ENCODE results near the gene SRSF1.

The SRSF1 gene

DNA sequence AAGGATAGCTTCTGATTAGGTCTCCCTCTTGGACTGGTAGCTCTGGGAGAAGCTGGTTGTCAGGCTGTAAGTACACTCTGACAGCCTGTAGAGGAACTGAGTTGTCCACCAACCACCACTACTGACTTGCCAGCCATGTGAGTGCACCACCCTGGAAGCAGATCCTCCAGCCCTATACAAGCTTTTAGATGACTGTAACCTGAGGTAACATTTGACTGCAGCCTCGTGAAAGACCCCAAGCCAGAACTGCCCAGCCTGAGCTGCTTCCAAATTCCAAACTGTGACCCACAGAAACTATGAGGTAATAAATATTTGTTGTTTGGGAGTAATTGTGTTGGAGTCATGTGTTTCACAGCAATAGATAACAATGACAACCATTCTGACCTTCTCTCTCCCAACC is 45.4 kb upstream of the SRSF1 start:
- no peak for DNase-seq (ENCODE audit: low spot score)
- H3K36me3 ChIP-seq (ENCODE audit: low read depth) = no peaks in the 10 kb centered on the region
- no peaks in the 10 kb centered on the region for H3K4me1 ChIP-seq (ENCODE audit: insufficient read depth, poor library complexity, severe bottlenecking)
- H3K27me3 ChIP-seq (ENCODE audit: insufficient read depth, poor library complexity, severe bottlenecking) = no peaks in the 10 kb centered on the region
- no peak overlapping the region for H3K4me3 ChIP-seq (ENCODE audit: severe bottlenecking)
- TF ChIP-seq, protein P1, sequence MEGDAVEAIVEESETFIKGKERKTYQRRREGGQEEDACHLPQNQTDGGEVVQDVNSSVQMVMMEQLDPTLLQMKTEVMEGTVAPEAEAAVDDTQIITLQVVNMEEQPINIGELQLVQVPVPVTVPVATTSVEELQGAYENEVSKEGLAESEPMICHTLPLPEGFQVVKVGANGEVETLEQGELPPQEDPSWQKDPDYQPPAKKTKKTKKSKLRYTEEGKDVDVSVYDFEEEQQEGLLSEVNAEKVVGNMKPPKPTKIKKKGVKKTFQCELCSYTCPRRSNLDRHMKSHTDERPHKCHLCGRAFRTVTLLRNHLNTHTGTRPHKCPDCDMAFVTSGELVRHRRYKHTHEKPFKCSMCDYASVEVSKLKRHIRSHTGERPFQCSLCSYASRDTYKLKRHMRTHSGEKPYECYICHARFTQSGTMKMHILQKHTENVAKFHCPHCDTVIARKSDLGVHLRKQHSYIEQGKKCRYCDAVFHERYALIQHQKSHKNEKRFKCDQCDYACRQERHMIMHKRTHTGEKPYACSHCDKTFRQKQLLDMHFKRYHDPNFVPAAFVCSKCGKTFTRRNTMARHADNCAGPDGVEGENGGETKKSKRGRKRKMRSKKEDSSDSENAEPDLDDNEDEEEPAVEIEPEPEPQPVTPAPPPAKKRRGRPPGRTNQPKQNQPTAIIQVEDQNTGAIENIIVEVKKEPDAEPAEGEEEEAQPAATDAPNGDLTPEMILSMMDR (IDR thresholded peaks at IDR 0.05; ENCODE audit: poor library complexity, severe bottlenecking) = no peak
- no peak overlapping the region for H3K27ac ChIP-seq (ENCODE audit: poor library complexity, severe bottlenecking)
- ATAC-seq (ENCODE audit: low read depth) = no peak
- H3K9me3 ChIP-seq (ENCODE audit: severe bottlenecking) = no peaks in the 10 kb centered on the region

DNA sequence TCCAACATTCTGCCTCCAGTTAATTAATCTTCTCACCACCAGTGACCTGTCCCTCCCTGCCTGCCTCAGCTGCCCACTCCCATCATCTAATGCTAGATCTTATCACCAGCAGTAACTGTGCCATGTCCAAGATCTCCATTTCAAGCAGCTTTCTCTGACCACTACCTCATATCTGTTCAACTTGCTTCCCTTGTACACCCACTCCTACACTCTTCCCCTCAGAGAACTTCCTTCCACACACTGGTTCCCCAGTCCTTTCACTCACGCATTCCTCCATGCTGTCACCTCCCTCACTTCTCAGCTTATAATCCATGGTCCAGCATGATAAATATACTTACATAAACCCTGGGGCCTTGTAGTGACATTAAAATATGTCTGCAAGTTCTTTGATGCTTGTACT is 44.4 kb upstream of the SRSF1 start:
- ATAC-seq (ENCODE audit: low read depth) = no peak
- TF ChIP-seq, protein P1 (IDR thresholded peaks at IDR 0.05; ENCODE audit: poor library complexity, severe bottlenecking) = no peak

DNA sequence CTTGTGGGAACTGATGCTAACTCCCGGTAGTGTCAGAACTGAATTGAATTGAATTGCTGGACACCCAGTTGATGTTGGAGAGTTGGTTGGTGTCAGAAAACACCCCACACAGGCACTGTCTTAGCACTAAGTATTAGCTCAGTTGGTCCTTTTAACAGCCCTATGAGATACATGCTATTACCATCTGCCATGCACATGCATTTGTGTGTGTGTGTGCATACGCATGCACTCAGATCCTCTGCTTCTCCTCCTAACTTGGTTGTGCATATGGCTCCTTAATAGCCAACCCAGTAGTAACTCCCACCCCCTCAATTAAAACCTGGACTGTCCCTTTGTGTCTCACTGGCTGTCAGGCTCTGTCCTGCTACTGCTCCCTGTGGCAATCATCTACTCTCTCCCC is 43.9 kb upstream of the SRSF1 start:
- H3K27ac ChIP-seq (ENCODE audit: poor library complexity, severe bottlenecking) = no peak overlapping the region
- H3K27me3 ChIP-seq (ENCODE audit: insufficient read depth, poor library complexity, severe bottlenecking) = no peaks in the 10 kb centered on the region
- H3K4me3 ChIP-seq (ENCODE audit: severe bottlenecking) = no peak overlapping the region
- no peaks in the 10 kb centered on the region for H3K36me3 ChIP-seq (ENCODE audit: low read depth)
- ATAC-seq (ENCODE audit: low read depth) = no peak
- TF ChIP-seq, protein P1 (IDR thresholded peaks at IDR 0.05; ENCODE audit: poor library complexity, severe bottlenecking) = no peak
- DNase-seq (ENCODE audit: low spot score) = no peak
- no peaks in the 10 kb centered on the region for H3K9me3 ChIP-seq (ENCODE audit: severe bottlenecking)
- H3K4me1 ChIP-seq (ENCODE audit: insufficient read depth, poor library complexity, severe bottlenecking) = no peaks in the 10 kb centered on the region

More for the DNA sequence above, 44.4 kb upstream of the SRSF1 start:
- H3K4me3 ChIP-seq (ENCODE audit: severe bottlenecking) = no peak overlapping the region
- H3K36me3 ChIP-seq (ENCODE audit: low read depth) = no peaks in the 10 kb centered on the region
- no peaks in the 10 kb centered on the region for H3K9me3 ChIP-seq (ENCODE audit: severe bottlenecking)
- H3K27ac ChIP-seq (ENCODE audit: poor library complexity, severe bottlenecking) = no peak overlapping the region
- no peak for DNase-seq (ENCODE audit: low spot score)
- no peaks in the 10 kb centered on the region for H3K27me3 ChIP-seq (ENCODE audit: insufficient read depth, poor library complexity, severe bottlenecking)
- no peaks in the 10 kb centered on the region for H3K4me1 ChIP-seq (ENCODE audit: insufficient read depth, poor library complexity, severe bottlenecking)

DNA sequence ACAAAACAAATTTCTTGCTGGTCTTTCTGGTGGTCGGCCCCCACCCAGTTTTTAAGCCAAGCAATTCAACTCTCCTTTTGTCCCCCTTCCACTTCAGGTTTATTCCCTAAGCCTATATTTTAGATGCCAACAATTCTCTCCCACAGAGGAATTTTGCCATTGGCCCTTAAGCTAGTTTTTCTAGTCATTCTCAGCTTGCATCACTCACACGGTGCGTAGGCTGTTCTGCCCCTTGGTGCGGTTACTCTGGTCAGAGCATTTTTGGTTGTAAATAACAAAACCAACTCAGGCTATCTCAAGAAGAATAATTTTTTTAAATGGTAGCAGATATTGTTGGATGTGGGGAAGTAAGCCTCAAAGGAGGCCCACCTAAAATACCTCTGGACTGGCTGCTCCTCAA is 42.5 kb upstream of the SRSF1 start:
- TF ChIP-seq, protein P1 (IDR thresholded peaks at IDR 0.05; ENCODE audit: poor library complexity, severe bottlenecking) = no peak
- H3K9me3 ChIP-seq (ENCODE audit: severe bottlenecking) = no peaks in the 10 kb centered on the region
- H3K4me1 ChIP-seq (ENCODE audit: insufficient read depth, poor library complexity, severe bottlenecking) = no peaks in the 10 kb centered on the region
- H3K27ac ChIP-seq (ENCODE audit: poor library complexity, severe bottlenecking) = no peak overlapping the region
- no peak for DNase-seq (ENCODE audit: low spot score)
- no peak for ATAC-seq (ENCODE audit: low read depth)
- H3K36me3 ChIP-seq (ENCODE audit: low read depth) = no peaks in the 10 kb centered on the region
- no peak overlapping the region for H3K4me3 ChIP-seq (ENCODE audit: severe bottlenecking)
- no peaks in the 10 kb centered on the region for H3K27me3 ChIP-seq (ENCODE audit: insufficient read depth, poor library complexity, severe bottlenecking)

DNA sequence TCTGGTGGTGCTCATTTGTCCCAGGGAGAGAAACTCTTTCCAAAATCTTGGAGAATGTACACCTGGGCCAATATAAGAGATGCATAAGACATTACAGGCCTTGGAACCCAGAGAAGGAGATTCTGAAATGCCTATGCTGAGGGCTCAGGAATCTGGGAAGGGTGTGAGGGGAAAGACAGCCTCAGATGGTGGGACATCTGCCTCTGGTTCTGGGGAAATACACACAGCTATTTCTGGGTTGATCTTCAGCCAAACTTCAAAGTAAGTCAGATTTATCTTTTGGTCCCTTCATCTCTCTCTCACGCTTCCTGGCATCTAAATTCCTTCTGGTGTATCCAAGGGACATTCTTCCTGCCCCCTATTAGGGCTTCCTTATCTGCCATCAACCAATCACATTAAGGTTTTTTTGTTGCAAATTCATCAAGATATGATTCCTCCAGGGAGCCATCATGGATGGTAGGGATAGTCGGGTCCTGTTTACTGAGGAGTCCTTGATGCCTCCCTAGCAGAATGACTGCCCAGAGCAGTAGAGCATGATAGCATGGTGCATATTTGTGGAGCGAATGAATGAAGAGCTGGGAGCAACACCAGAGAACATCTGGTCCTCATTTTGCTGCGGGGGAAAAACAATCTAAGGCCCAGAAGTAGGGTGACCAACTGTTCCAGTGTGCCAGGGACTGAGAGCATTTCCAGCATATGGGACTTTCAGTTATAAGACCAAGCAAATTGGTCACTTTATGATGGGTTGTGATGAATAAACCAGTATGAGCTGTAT is 40.5 kb upstream of the SRSF1 start:
- Histone ChIP-seq H3K9me3 (ENCODE audit: severe bottlenecking) (no peaks in the 10 kb centered on the region), H3K36me3 (ENCODE audit: low read depth) (no peaks in the 10 kb centered on the region), H3K4me1 (ENCODE audit: insufficient read depth, poor library complexity, severe bottlenecking) (no peaks in the 10 kb centered on the region), H3K27me3 (ENCODE audit: insufficient read depth, poor library complexity, severe bottlenecking) (no peaks in the 10 kb centered on the region), H3K4me3 (ENCODE audit: severe bottlenecking) (no peak overlapping the region), H3K27ac (ENCODE audit: poor library complexity, severe bottlenecking) (no peak overlapping the region)
- TF ChIP-seq, protein P1 (IDR thresholded peaks at IDR 0.05; ENCODE audit: poor library complexity, severe bottlenecking) = no peak
- ATAC-seq (ENCODE audit: low read depth) (no peak), DNase-seq (ENCODE audit: low spot score) (no peak)

Measured in RWPE2 (cell line).